Coronary artery (tissue), 2 donors: Measurements from ENCODE around the gene NFATC2IP.

Experiments used
- DNase-seq: peaks from one replicate; pipeline ENCODE4 v3.0.0-alpha.2; 2017; ENCODE audit warnings: low spot score
- H3K27ac ChIP-seq, 2 donors: fragments of 200-600 bp; sonication (generic); one replicate each; pipeline ENCODE4 v1.5.1; 2016 to 2019
- H3K4me3 ChIP-seq: fragments of 200-600 bp; sonication (generic); 2 replicates; pipeline ENCODE4 v1.5.1; 2016; ENCODE audit warnings: mild to moderate bottlenecking, moderate library complexity
- TF ChIP-seq, protein P1 (sequence below): fragments of 200-600 bp; sonication (generic); IDR thresholded peaks from one replicate; pipeline ENCODE4 v1.5.1; 2019; ENCODE audit warnings: antibody characterized with exemption

NFATC2IP gene

GRCh38 chr16:29009050-29009837 is 58.5 kb downstream of the NFATC2IP start:
- TF ChIP-seq, protein P1, sequence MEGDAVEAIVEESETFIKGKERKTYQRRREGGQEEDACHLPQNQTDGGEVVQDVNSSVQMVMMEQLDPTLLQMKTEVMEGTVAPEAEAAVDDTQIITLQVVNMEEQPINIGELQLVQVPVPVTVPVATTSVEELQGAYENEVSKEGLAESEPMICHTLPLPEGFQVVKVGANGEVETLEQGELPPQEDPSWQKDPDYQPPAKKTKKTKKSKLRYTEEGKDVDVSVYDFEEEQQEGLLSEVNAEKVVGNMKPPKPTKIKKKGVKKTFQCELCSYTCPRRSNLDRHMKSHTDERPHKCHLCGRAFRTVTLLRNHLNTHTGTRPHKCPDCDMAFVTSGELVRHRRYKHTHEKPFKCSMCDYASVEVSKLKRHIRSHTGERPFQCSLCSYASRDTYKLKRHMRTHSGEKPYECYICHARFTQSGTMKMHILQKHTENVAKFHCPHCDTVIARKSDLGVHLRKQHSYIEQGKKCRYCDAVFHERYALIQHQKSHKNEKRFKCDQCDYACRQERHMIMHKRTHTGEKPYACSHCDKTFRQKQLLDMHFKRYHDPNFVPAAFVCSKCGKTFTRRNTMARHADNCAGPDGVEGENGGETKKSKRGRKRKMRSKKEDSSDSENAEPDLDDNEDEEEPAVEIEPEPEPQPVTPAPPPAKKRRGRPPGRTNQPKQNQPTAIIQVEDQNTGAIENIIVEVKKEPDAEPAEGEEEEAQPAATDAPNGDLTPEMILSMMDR = no peak
- Histone ChIP-seq H3K27ac (no peak overlapping the region), H3K4me3 (no peak overlapping the region)
- no peak for DNase-seq

- TF ChIP-seq, protein P1 = no peak
- H3K4me3 ChIP-seq = no peak overlapping the region
- DNase-seq = no peak
- H3K27ac ChIP-seq = no peak overlapping the region
These were observed 59.1 kb downstream of the NFATC2IP start for GRCh38 chr16:29009838-29010166.

- no peak overlapping the region for H3K27ac ChIP-seq
- DNase-seq = no peak
- no peak overlapping the region for H3K4me3 ChIP-seq
- TF ChIP-seq, protein P1 = no peak
These were observed 60.4 kb downstream of the NFATC2IP start for GRCh38 chr16:29011112-29011511.

GRCh38 chr16:29011851-29012250 is 61.1 kb downstream of the NFATC2IP start:
- TF ChIP-seq, protein P1 = no peak
- DNase-seq = no peak
- H3K27ac ChIP-seq = no peak overlapping the region
- no peak overlapping the region for H3K4me3 ChIP-seq

GRCh38 chr16:29012913-29013553 is 62.3 kb downstream of the NFATC2IP start:
- DNase-seq = no peak
- TF ChIP-seq, protein P1 = no peak
- no peak overlapping the region for H3K27ac ChIP-seq

DNA sequence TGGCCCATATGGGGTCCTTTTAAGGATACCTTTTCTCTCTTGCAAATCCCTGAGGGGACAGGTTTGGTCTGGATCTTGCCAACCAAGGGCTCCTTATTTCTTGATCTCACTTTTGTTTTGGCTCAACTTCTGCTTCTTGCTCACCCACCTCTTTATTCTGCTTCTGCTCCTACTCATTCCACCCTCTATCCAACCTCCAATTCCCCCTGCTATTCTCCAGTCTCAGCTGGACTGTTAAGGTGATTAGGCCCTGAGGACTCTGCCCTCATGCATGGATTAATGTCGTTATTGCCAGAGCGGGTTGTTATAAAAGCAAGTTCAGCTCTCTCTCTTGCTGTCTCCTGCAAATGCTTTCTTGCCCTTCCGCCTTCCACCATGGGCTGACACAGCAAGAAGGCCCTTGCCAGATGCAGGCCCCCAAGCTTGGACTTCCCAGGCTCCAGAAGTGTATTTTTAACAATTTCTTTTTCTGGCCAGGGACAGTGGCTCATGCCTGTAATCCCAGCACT is 63.9 kb downstream of the NFATC2IP start:
- H3K27ac ChIP-seq = no peak overlapping the region
- no peak overlapping the region for H3K4me3 ChIP-seq
- no peak for DNase-seq
- TF ChIP-seq, protein P1 = no peak

More at GRCh38 chr16:29012913-29013553, 62.3 kb downstream of the NFATC2IP start:
- no peak overlapping the region for H3K4me3 ChIP-seq
